Dendritic cell treated with granulocyte-macrophage colony-stimulating factor and Interleukin-4, amounts not matched to agents 40 ng/mL and 50 ng/mL, for 4 days (primary cell): ENCODE measurements around the gene TLL2.

ENCODE experiments used
- H3K27ac Mint-ChIP-seq: one replicate; pipeline ENCODE4 v1.8.0; 2022; ENCODE audit warnings: mild to moderate bottlenecking, mixed read lengths
- H3K27me3 Mint-ChIP-seq: one replicate; pipeline ENCODE4 v1.8.0; 2022; ENCODE audit warnings: mild to moderate bottlenecking, mixed read lengths
- H3K36me3 Mint-ChIP-seq: one replicate; pipeline ENCODE4 v1.8.0; 2022; ENCODE audit warnings: low read depth, mixed read lengths
- H3K4me1 Mint-ChIP-seq: one replicate; pipeline ENCODE4 v1.8.0; 2022; ENCODE audit warnings: low read depth, mixed read lengths
- H3K4me3 Mint-ChIP-seq: one replicate; pipeline ENCODE4 v1.8.0; 2022; ENCODE audit warnings: mild to moderate bottlenecking, moderate library complexity, mixed read lengths
- H3K9me3 Mint-ChIP-seq: one replicate; pipeline ENCODE4 v1.8.0; 2022; ENCODE audit warnings: mixed read lengths
- intact Hi-C: fragments of 100-400 bp; cut with micrococcal nuclease; formaldehyde crosslinking; loops from one replicate; pipeline ENCODE4 v1.15.0; 2022

The TLL2 gene

DNA sequence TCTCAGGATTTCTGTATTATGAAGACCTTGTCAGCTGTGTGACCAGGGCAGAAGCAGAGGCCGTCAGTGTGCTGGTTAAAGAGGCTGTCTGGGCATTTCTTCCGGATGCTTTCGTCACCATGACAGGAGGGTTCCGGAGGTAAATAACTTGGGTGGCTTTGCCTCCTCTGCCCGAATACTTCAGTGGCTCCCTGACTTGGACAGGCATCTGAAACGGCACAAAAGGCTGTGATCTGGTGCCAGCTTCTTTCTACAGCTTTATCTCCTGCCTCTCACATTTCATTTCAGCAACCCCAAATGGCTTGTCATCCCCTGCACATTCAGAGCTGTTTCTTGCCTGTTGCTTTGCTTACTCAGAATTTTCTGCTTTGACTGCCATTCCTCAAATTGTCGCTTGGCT is 186.3 kb downstream of the TLL2 start:
- no peak overlapping the region for H3K4me3 Mint-ChIP-seq
- H3K9me3 Mint-ChIP-seq, result no peaks in the 10 kb centered on the region
- no peaks in the 10 kb centered on the region for H3K27me3 Mint-ChIP-seq
- H3K36me3 Mint-ChIP-seq, result no peaks in the 10 kb centered on the region
- intact Hi-C loops, result no loop called here
- H3K27ac Mint-ChIP-seq, result no peak overlapping the region
- no peaks in the 10 kb centered on the region for H3K4me1 Mint-ChIP-seq

DNA sequence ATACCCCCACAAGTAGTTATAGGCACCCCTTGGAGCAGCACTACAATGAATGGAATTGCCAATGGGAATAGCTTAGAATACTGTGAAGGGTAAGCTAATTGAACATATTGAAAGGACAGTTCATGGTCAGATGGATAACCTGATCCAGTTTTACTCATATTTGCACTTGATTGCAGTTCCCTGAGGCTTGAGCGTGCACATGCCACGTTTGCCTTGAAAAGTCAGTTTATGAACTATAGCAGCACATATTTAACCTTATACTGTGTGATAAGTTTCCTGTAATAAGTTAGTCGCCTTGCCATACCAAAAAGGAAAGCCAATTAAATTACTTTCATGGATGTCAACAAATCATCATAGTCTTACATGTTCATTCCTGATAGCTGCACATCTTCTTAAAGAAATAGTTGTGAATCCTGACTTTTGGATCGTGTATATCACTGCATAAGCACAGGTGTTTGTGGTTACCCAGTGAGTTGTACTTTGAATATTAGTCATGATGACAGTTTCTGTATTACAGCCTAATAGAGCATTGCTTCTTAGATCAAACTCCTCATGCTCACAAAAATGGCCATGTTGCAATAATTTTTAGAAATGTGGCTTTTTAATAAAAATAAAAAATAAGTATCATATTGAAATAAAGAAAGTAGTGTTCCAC is 187.9 kb downstream of the TLL2 start:
- Mint-ChIP-seq H3K9me3 (no peaks in the 10 kb centered on the region), H3K27me3 (no peaks in the 10 kb centered on the region), H3K4me3 (no peak overlapping the region), H3K27ac (no peak overlapping the region), H3K36me3 (no peaks in the 10 kb centered on the region), H3K4me1 (no peaks in the 10 kb centered on the region)
- intact Hi-C loops, result no loop called here

DNA sequence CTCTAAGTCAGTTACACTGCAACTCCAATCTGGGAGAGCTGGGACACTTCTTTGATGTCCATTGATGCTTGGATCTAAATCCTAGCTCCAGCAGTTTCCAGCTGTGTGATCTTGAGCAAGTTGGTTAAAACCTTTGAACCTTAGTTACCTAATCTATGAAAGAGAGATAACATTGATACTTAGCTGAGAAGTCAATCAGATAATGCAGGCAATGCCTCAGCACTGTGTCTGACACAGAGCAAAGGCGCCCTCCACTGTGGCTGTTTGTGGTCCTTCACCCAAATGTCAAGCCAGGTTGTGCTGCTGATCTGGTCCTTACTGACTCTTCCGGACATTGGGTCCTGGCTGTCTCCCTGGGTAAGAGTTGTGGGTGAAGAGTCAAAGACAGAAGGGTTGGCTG is 189.3 kb downstream of the TLL2 start:
- intact Hi-C loops, result no loop called here
- Mint-ChIP-seq H3K4me3 (no peak overlapping the region), H3K9me3 (no peaks in the 10 kb centered on the region), H3K27ac (no peak overlapping the region), H3K4me1 (no peaks in the 10 kb centered on the region), H3K27me3 (no peaks in the 10 kb centered on the region), H3K36me3 (no peaks in the 10 kb centered on the region)

DNA sequence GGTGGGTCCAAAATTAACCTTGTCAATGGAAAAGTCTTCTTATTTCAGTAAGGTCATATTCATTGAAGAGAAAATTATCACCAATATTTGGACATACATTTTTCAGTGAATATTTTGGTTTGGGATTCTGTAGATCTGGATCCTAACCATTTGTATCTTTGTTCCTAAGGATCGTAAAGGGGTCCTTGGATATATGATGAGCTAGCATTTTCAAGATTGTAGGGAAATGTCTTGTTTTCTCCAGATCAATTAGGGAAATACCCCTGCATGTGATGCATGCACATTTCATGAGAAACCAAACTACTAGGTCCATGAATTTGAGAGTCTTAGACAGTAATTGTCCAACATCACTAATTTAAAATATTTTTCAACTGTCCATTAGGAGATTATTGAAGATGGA is 191.5 kb downstream of the TLL2 start:
- no peak overlapping the region for H3K27ac Mint-ChIP-seq
- H3K27me3 Mint-ChIP-seq, result no peaks in the 10 kb centered on the region
- intact Hi-C loops, result no loop called here

DNA sequence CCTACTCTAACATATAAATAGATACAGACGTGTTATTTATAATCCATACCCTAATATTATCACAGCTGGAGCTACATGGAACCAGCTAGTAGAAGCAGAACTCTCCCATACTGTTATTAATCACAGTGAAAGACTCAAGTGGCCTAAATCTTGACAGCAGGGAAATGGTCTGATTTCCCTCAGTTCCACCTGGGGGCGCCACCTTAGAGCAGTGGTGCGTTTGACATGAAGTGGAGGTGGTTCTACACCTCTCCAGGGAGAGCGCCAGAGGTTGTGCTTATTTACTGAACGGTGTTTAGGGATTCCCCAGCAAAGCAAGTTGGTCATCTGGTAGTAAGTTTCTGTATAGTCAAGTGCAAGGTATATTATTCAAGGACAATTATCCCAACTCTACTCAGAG is 191.9 kb downstream of the TLL2 start:
- Mint-ChIP-seq H3K4me1 (no peaks in the 10 kb centered on the region), H3K27ac (no peak overlapping the region), H3K36me3 (no peaks in the 10 kb centered on the region), H3K9me3 (no peaks in the 10 kb centered on the region), H3K4me3 (no peak overlapping the region), H3K27me3 (no peaks in the 10 kb centered on the region)
- intact Hi-C loops, result no loop called here

More for the DNA sequence above, 191.5 kb downstream of the TLL2 start:
- Mint-ChIP-seq H3K4me3 (no peak overlapping the region), H3K4me1 (no peaks in the 10 kb centered on the region), H3K9me3 (no peaks in the 10 kb centered on the region), H3K36me3 (no peaks in the 10 kb centered on the region)

DNA sequence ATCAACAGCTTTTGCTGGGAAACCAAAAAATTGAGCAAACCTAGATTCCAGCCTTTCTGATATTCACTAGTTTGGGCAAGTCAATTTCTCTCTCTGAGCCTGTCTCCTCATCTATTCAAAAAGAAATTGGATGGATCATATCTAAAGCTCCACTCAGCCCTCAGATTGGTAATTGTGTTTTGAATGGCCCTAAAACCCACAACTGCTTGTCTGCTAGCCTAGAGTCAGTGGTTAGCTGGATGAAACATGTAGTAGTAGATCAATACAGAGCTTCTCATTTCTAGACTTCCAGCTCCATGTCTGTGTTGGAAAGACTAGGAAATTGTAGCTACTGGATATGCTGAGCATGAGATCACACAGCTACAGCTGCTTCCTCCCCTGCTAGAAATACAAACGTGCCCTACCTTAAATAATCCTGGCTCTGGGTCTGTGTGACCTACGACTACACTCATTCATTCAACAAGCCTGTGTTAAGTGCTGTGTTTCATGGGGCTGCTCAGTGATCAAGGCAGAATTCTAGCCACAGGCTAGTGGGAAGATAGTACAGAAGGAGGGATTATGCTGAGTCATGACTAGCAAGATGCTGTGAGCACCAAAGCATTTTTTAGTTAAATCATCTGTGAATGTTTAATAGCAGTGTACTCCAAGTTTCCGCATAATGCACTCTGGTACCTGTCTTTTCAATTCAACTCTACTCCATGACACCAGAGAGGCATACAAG is 193.8 kb downstream of the TLL2 start:
- no peaks in the 10 kb centered on the region for H3K9me3 Mint-ChIP-seq
- intact Hi-C loops, result no loop called here
- peaks cover 11% of the 10 kb centered on the region for H3K4me1 Mint-ChIP-seq
- H3K27ac Mint-ChIP-seq, result no peak overlapping the region
- no peaks in the 10 kb centered on the region for H3K36me3 Mint-ChIP-seq
- no peaks in the 10 kb centered on the region for H3K27me3 Mint-ChIP-seq
- H3K4me3 Mint-ChIP-seq, result no peak overlapping the region

DNA sequence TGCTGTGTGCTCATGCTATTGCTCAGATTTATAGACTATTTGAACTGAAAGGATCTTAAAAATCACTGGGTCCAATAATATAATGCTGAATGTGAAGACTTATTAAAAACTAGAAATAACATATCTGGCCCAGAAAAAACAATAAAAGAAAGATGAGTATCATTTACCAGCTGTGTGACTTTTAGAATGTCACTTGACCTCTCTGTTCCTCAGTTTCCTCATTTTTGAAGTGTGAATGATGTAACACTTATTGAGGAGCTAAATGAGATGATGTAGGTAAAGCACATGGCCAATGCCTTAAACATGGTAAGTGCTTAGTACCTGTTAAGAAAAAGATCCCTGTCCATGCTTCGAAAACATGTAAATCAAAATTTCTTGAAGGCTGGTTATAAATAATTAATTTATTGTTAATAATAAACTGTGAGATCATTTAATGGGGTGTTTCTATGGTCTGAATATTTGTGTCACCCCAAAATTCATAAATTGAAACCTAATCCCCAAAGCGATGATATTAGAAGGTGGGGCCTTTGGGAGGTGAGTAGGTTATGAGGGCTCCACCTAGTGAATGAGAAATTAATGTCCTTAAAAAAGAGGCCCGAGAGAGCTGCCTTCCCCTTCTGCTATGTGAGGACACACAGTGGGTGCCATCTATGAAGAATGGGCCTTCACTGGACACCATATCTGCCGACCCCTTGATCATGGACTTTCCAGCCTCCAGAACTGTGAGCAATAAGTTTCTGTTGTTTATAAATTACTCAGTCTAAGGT is 196.5 kb downstream of the TLL2 start:
- intact Hi-C loops, result no loop called here
- Mint-ChIP-seq H3K4me1 (peaks cover 11% of the 10 kb centered on the region), H3K9me3 (no peaks in the 10 kb centered on the region), H3K27me3 (no peaks in the 10 kb centered on the region), H3K27ac (no peak overlapping the region), H3K36me3 (no peaks in the 10 kb centered on the region), H3K4me3 (no peak overlapping the region)
